ENCODE measurements around the gene BLCAP.

Gene BLCAP

GRCh38 chr20:37516811-37517750 is 10.6 kb downstream of the BLCAP start:
- peaks cover 13% of the 10 kb centered on the region for H3K4me1 ChIP-seq (ENCODE audit: control insufficient read depth, insufficient read depth, low read length)
- H3K27ac ChIP-seq (ENCODE audit: extremely low read depth, low read depth, low read length): peak overlapping the region; percentile 37; the same call in 1 of the 2 replicates
- H3K36me3 ChIP-seq (ENCODE audit: control insufficient read depth in 2 of 2, insufficient read depth in 1 of 2, low read length in 2 of 2): peaks cover 0 to 28% of the 10 kb centered on the region in 2 experiments; a peak in 1 of 3 replicates
- no peak overlapping the region for H3K4me3 ChIP-seq (ENCODE audit: low read depth, low read length)
- no peaks in the 10 kb centered on the region for H3K9me3 ChIP-seq (ENCODE audit: control insufficient read depth, insufficient read depth, low read depth, low read length)
- CTCF ChIA-PET: interaction anchor here (0.6 to 1.4 kb wide), 3 partner anchors 14 to 321 kb away, joined by 3 read pairs; no protein-coding TSS in a partner anchor
- POLR2A ChIA-PET: no interaction called here
- peak; percentile 53 for TF ChIP-seq FEZF1 (tag by site-specific recombination; IDR thresholded peaks at IDR 0.05)
- TF ChIP-seq ZNF660 (tag by site-specific recombination; IDR thresholded peaks at IDR 0.05): no peak
- TF ChIP-seq ZBTB10 (tag by site-specific recombination; IDR thresholded peaks at IDR 0.05): no peak
- no peak for TF ChIP-seq ZNF175 (tag by site-specific recombination; IDR thresholded peaks at IDR 0.05)
- no peak for TF ChIP-seq ZNF394 (tag by site-specific recombination; IDR thresholded peaks at IDR 0.05; ENCODE audit: borderline replicate concordance)
- TF ChIP-seq, protein P1, sequence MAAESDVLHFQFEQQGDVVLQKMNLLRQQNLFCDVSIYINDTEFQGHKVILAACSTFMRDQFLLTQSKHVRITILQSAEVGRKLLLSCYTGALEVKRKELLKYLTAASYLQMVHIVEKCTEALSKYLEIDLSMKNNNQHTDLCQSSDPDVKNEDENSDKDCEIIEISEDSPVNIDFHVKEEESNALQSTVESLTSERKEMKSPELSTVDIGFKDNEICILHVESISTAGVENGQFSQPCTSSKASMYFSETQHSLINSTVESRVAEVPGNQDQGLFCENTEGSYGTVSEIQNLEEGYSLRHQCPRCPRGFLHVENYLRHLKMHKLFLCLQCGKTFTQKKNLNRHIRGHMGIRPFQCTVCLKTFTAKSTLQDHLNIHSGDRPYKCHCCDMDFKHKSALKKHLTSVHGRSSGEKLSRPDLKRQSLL (tag by site-specific recombination; IDR thresholded peaks at IDR 0.05): 0 out of 2 replicates have a peak, but pooled peaks have one; percentile 17
- TF ChIP-seq ZNF18 (tag by site-specific recombination; IDR thresholded peaks at IDR 0.05): no peak
- no peak; the same call in 1 of the 2 replicates for TF ChIP-seq ZNF398 (tag by site-specific recombination; IDR thresholded peaks at IDR 0.05)
- no peak for TF ChIP-seq ZFHX2 (tag by site-specific recombination; conservative IDR thresholded peaks at IDR 0.05)
- TF ChIP-seq BCL11A (tag by site-specific recombination; IDR thresholded peaks at IDR 0.05; ENCODE audit: low read depth): no peak
- TF ChIP-seq ZNF677 (tag by site-specific recombination; IDR thresholded peaks at IDR 0.05): no peak
- no peak for TF ChIP-seq PATZ1 (tag by site-specific recombination; IDR thresholded peaks at IDR 0.05)
- no peak for TF ChIP-seq ZNF747 (tag by site-specific recombination; IDR thresholded peaks at IDR 0.05)
- TF ChIP-seq ZNF37A (tag by site-specific recombination; IDR thresholded peaks at IDR 0.05): no peak
- TF ChIP-seq, protein P2, sequence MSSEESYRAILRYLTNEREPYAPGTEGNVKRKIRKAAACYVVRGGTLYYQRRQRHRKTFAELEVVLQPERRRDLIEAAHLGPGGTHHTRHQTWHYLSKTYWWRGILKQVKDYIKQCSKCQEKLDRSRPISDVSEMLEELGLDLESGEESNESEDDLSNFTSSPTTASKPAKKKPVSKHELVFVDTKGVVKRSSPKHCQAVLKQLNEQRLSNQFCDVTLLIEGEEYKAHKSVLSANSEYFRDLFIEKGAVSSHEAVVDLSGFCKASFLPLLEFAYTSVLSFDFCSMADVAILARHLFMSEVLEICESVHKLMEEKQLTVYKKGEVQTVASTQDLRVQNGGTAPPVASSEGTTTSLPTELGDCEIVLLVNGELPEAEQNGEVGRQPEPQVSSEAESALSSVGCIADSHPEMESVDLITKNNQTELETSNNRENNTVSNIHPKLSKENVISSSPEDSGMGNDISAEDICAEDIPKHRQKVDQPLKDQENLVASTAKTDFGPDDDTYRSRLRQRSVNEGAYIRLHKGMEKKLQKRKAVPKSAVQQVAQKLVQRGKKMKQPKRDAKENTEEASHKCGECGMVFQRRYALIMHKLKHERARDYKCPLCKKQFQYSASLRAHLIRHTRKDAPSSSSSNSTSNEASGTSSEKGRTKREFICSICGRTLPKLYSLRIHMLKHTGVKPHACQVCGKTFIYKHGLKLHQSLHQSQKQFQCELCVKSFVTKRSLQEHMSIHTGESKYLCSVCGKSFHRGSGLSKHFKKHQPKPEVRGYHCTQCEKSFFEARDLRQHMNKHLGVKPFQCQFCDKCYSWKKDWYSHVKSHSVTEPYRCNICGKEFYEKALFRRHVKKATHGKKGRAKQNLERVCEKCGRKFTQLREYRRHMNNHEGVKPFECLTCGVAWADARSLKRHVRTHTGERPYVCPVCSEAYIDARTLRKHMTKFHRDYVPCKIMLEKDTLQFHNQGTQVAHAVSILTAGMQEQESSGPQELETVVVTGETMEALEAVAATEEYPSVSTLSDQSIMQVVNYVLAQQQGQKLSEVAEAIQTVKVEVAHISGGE (tag by site-specific recombination; conservative IDR thresholded peaks at IDR 0.05; ENCODE audit: low read depth): no peak
- TF ChIP-seq ZNF211 (tag by site-specific recombination; IDR thresholded peaks at IDR 0.05; ENCODE audit: low read depth): no peak
- TF ChIP-seq ZBTB17 (tag by site-specific recombination; IDR thresholded peaks at IDR 0.05): peak; percentile 61; the same call in 1 of the 2 replicates
- 0 out of 2 replicates have a peak, but pooled peaks have one; percentile 34 for TF ChIP-seq ZNF561 (tag by site-specific recombination; IDR thresholded peaks at IDR 0.05; ENCODE audit: borderline replicate concordance)
- TF ChIP-seq ELK4 (IDR thresholded peaks at IDR 0.05; ENCODE audit: borderline replicate concordance, low read depth, low read length): no peak
- no peak for TF ChIP-seq ZNF701 (tag by site-specific recombination; IDR thresholded peaks at IDR 0.05)
- TF ChIP-seq ZBTB48 (tag by site-specific recombination; IDR thresholded peaks at IDR 0.05): peak; percentile 74
- peak; percentile 74 for TF ChIP-seq ZIC2 (tag by site-specific recombination; IDR thresholded peaks at IDR 0.05)

Data from HEK293 (cell line).